SK-N-MC (cell line): Measurements from ENCODE around the gene ATXN7L1.

Experiments
- EZH2 ChIP-seq: fragments of 200-600 bp; sonication (generic); IDR thresholded peaks from one replicate; pipeline ENCODE4 v1.6.1; 2017; ENCODE audit warnings: antibody characterized with exemption
- POLR2AphosphoS5 ChIP-seq: IDR thresholded peaks from 2 replicates; pipeline ENCODE4 v1.6.1; 2012; ENCODE audit warnings: mild to moderate bottlenecking, low read depth, low read length, borderline replicate concordance

GRCh38 chr7:105886776-105887175, 10.4 kb upstream of the ATXN7L1 start:
- TF ChIP-seq POLR2AphosphoS5: no peak
- no peak for TF ChIP-seq EZH2
